Activated CD8-positive, alpha-beta memory T cell treated with anti-CD3 and anti-CD28 coated beads for 24 hours (primary cell): Measurements from ENCODE around the gene SEMA5A.
"Not testable (repeated sequence)": the region's sequence is repeated elsewhere in the genome, so short reads cannot be mapped to it uniquely, and the experiment has no call there.

Experiments
- DNase-seq: peaks from one replicate; pipeline ENCODE4 v3.0.0-alpha.2; 2020

The SEMA5A gene

GRCh38 chr5:9353048-9353447, 192.8 kb downstream of the SEMA5A start:
- DNase-seq, result not testable (repeated sequence)

GRCh38 chr5:9351546-9351945, 194.3 kb downstream of the SEMA5A start:
- DNase-seq, result no peak

GRCh38 chr5:9350301-9350797, 195.5 kb downstream of the SEMA5A start:
- DNase-seq, result no peak

GRCh38 chr5:9348401-9348996, 197.4 kb downstream of the SEMA5A start:
- DNase-seq, result no peak

DNA sequence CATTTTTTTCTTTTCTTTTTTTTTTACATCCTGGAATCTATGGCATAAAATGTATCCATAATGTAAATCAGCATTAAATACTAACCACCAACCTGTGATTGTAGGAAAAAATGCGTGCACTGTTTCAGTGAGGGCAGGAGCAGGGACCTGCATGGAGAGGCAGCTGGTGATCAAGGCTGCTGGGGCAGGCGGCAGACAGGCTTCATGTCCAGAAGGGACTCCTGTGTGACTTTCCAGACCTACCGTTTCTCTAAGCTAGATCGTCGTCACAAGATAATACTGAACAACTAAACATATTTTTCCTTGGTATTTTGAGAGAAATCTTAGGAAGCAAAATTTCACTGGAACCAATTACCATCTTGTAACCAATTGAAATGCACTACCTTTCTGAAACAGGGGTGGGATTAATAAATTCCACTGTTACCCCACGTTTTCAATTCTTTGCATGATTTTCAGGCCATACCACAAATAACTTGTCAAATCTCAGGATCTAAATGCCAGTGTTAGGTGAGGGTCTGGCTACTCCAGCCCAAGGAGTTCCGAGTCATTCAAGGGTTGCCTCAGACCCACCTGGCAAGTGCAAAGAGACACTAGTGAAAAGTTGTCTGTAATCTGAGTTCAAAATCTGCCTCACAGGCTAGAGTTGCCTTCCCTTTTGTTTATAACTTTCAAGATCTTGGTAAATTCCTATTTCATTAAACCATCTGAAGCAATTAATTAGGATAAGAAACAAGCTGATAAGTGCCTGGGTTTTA, 198.2 kb downstream of the SEMA5A start:
- DNase-seq, result no peak

GRCh38 chr5:9347032-9347431, 198.8 kb downstream of the SEMA5A start:
- no peak for DNase-seq

DNA sequence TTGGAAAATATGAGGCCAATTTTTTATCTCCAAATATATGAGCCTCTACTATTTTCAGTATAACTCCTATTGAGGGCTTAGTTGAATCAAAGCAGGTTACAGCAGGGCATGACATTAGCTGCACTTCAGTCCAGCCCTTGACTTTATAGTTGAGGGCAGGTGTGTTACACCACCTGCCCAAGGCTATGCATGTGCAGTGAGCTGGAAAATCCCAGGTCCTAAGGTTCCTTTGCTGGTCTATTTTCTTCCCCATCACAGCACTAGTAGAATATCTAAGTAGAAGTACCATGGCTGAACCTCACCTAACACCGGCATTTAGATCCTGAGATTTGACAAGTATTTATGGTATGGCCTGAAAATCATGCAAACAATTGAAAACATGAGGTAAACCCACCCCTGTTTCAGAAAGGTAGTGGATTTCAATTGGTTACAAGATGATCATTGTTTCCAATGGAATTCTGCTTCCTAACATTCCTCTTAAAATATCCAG, 201.1 kb downstream of the SEMA5A start:
- no peak for DNase-seq

GRCh38 chr5:9343146-9343850, 202.6 kb downstream of the SEMA5A start:
- no peak for DNase-seq

- DNase-seq, result no peak
Observed at GRCh38 chr5:9342161-9342787, 203.6 kb downstream of the SEMA5A start.

GRCh38 chr5:9340085-9340484, 205.8 kb downstream of the SEMA5A start:
- DNase-seq, result no peak

- DNase-seq, result no peak
Observed at GRCh38 chr5:9339206-9339818, 206.6 kb downstream of the SEMA5A start.

DNA sequence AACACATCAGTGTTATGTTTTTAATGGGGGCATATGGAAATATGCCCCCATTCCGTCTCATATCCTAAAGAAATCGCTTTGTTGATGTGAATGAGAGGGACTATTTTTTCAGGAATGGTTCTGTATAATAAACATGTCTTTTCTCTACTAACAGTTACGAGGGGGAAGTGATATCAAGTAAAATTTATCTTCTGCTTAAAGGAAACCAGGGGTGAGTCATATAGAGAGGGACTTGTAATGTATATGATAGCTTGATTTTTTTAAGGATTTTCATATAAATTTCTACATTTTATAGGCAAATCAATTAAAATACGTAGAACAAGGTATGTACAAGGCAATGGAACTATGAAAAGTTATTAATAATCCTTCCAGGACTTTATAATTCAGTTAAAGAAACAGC, 207.1 kb downstream of the SEMA5A start:
- DNase-seq, result no peak

DNA sequence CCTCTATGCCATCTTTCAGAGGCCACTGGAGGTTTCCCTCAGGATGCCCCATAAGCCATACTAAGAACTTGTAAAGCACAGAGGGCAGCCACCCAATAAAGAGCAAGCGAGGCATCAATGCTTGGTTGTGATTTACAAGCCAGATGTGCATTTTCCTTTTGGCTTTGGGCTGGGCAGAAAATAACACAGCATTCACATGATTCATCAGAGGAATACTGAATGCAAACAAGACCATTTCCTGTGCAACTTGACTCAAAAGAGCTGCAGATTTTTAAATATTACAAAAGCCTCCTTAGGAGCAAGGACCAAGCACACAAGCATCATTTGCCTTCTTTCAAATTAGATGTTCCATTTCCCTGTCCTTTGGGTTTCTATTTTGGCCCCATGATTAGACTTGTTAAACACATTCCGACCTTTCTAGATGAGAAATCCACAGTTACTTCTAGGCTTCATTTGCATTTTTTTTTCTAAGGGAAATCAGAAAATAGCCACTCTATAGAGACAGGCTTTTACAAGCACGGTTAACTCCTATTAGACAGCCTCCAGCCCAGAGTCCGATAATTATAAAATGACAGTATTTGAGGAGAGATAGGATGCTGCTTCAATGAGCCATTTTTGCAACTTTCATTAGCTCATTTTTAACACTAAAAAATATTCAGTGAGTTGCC, 207.8 kb downstream of the SEMA5A start:
- no peak for DNase-seq

- no peak for DNase-seq
Observed at GRCh38 chr5:9335754-9336495, 209.9 kb downstream of the SEMA5A start.

GRCh38 chr5:9335269-9335668, 210.6 kb downstream of the SEMA5A start:
- no peak for DNase-seq

DNA sequence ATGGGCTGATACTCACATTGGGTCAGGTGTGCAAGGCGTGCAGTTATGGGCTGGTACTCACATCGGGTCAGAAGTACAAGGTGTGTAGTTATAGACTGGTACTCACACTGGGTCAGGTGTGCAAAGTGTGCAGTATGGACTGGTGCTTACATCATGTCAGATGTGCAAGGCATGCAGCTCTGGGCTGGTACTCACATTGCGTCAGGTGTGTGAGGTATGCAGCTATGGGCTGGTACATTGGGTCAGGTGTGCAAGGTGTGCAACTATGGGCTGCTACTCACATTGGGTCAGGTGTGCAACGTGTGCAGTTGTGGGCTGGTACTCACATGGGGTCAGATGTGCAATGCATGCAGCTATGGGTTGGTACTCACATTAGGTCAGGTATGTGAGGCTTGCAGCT, 213.8 kb downstream of the SEMA5A start:
- no peak for DNase-seq

GRCh38 chr5:9331372-9331771, 214.5 kb downstream of the SEMA5A start:
- DNase-seq, result no peak

- no peak for DNase-seq
Observed at GRCh38 chr5:9329125-9329524, 216.8 kb downstream of the SEMA5A start.

- no peak for DNase-seq
Observed at GRCh38 chr5:9325549-9325948, 220.3 kb downstream of the SEMA5A start.

DNA sequence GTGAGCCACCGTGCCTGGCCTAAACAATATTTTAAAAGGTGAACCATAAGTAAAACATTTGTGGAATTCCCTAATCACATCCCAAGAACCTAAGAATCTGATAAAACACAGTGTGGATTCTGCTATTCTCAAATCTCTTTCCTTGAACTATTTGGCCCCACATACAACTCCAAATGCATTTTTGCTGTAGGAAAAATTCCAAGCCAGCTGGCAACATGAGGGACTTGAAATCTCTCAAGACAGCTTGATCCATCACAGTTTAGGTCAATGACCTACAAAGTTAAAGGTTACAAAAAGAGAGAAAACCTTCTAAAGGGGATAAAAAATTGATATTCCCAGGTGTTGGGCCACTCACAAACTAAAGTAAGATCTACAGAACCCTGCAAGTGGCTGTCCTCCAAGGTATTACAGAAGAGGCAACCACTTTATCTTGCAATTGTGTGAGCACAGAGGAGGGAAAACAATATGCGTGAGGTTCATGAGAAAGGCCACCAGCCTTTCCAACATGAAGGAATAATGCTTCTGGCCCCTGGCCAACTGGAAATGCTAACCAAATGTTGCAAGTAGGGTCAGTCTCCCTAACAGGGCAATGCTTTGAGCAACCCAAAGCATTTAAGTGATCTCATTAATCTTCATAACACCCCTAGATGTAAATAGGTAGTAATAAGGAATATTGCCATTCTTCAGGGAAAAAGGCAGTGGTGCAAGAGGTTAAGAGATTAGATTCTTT, 221.4 kb downstream of the SEMA5A start:
- no peak for DNase-seq

GRCh38 chr5:9320652-9321051, 225.2 kb downstream of the SEMA5A start:
- no peak for DNase-seq
